SK-N-SH (cell line): Measurements from ENCODE around the gene PTPRF.

Source experiments
- CTCF ChIP-seq: fragments of 200-600 bp; sonication (generic); IDR thresholded peaks from 2 replicates; pipeline ENCODE4 v1.6.1; 2017; ENCODE audit warnings: antibody characterized with exemption, mild to moderate bottlenecking, moderate library complexity
- ELF1 ChIP-seq: IDR thresholded peaks from 2 replicates; pipeline ENCODE4 v1.4.0; 2012
- EP300 ChIP-seq, 2 experiments: IDR thresholded peaks; 2 replicates each; pipeline versions ENCODE4 v1.4.0 to v1.6.1; 2012; ENCODE audit warnings: borderline replicate concordance in 1 of 2, low read depth in 1 of 2, low read length in 1 of 2
- FOXJ3 ChIP-seq: sonication (generic); formaldehyde crosslinking; IDR thresholded peaks from 2 replicates; pipeline ENCODE4 v1.5.1; 2020; ENCODE audit warnings: mild to moderate bottlenecking, missing genetic modification reagents
- GABPA ChIP-seq: IDR thresholded peaks from 2 replicates; pipeline ENCODE4 v1.4.0; 2012; ENCODE audit warnings: low read depth, mild to moderate bottlenecking
- JUND ChIP-seq: IDR thresholded peaks from 2 replicates; pipeline ENCODE4 v1.4.0; 2012
- MAX ChIP-seq: IDR thresholded peaks from 2 replicates; pipeline ENCODE4 v1.4.0; 2012; ENCODE audit warnings: low read depth
- REST ChIP-seq: IDR thresholded peaks from 2 replicates; pipeline ENCODE4 v1.6.1; 2012; ENCODE audit warnings: mild to moderate bottlenecking, low read depth, low read length, moderate library complexity
- RFX5 ChIP-seq: IDR thresholded peaks from 2 replicates; pipeline ENCODE4 v1.6.1; 2012; ENCODE audit warnings: mild to moderate bottlenecking, improper control_type of control experiment, low read length
- SMC3 ChIP-seq: IDR thresholded peaks from 2 replicates; pipeline ENCODE4 v1.6.1; 2012; ENCODE audit warnings: low read depth, low read length, improper control_type of control experiment
- YY1 ChIP-seq: IDR thresholded peaks from 2 replicates; pipeline ENCODE4 v1.4.0; 2012; ENCODE audit warnings: low read depth, mild to moderate bottlenecking
- ZBTB33 ChIP-seq: IDR thresholded peaks from 2 replicates; pipeline ENCODE4 v1.4.0; 2012; ENCODE audit warnings: low read depth, borderline replicate concordance

- TF ChIP-seq MAX (no peak), REST (no peak), SMC3 (no peak), GABPA (no peak), CTCF (no peak), ZBTB33 (no peak), ELF1 (no peak), FOXJ3 (CRISPR knock-in tag) (no peak), JUND (no peak), EP300 (IDR thresholded peaks at IDR 0.05; ENCODE audit: borderline replicate concordance in 1 of 2, low read depth in 1 of 2, low read length in 1 of 2) (no peak), YY1 (no peak), RFX5 (no peak)
Observed at GRCh38 chr1:43604192-43604591, 73.5 kb downstream of the PTPRF start.
